HepG2 (cell line): ENCODE measurements around the gene ABHD18. TPM values are rescaled to one million over a fixed set of nuclear protein-coding genes. Genes with fewer than 3 reads are reported as not detected.

Experiments
- BCL3 ChIP-seq: sonication (generic); formaldehyde crosslinking; IDR thresholded peaks from 2 replicates; pipeline ENCODE4 v1.5.1; 2020; ENCODE audit warnings: mild to moderate bottlenecking, missing genetic modification reagents, moderate library complexity
- FOXK1 ChIP-seq: sonication (generic); formaldehyde crosslinking; IDR thresholded peaks from 2 replicates; pipeline ENCODE4 v1.4.0; 2020; ENCODE audit warnings: low read depth, missing genetic modification reagents, borderline replicate concordance
- GATAD1 ChIP-seq: IDR thresholded peaks from 2 replicates; pipeline ENCODE4 v1.6.1; 2016; ENCODE audit warnings: missing genetic modification reagents, missing compliant biosample characterization
- GRHL1 ChIP-seq: sonication (generic); formaldehyde crosslinking; conservative IDR thresholded peaks from 2 replicates; pipeline ENCODE4 v1.8.0; 2022; ENCODE audit warnings: missing genetic modification reagents
- HOXA3 ChIP-seq: sonication (generic); formaldehyde crosslinking; IDR thresholded peaks from 2 replicates; pipeline ENCODE4 v1.5.0; 2020; ENCODE audit warnings: missing genetic modification reagents
- IRF1 ChIP-seq: sonication (generic); formaldehyde crosslinking; IDR thresholded peaks from 2 replicates; pipeline ENCODE4 v1.4.0; 2020; ENCODE audit warnings: low read depth, mild to moderate bottlenecking, missing genetic modification reagents
- ISL2 ChIP-seq: sonication (generic); formaldehyde crosslinking; IDR thresholded peaks from 2 replicates; pipeline ENCODE4 v1.5.0; 2020; ENCODE audit warnings: missing genetic modification reagents
- MATR3 ChIP-seq: sonication (generic); formaldehyde crosslinking; IDR thresholded peaks from 2 replicates; pipeline ENCODE4 v1.4.0; 2020; ENCODE audit warnings: missing genetic modification reagents
- NR2F6 ChIP-seq, 2 experiments: IDR thresholded peaks; 2 replicates each; pipeline ENCODE4 v1.6.1; 2016; ENCODE audit warnings: antibody characterized with exemption in 1 of 2, mild to moderate bottlenecking in 1 of 2
- PRDM10 ChIP-seq: sonication (generic); formaldehyde crosslinking; IDR thresholded peaks from 2 replicates; pipeline ENCODE4 v1.4.0; 2020; ENCODE audit warnings: low read depth, missing genetic modification reagents
- SMAD1 ChIP-seq: sonication (generic); formaldehyde crosslinking; IDR thresholded peaks from 2 replicates; pipeline ENCODE4 v1.4.0; 2020; ENCODE audit warnings: missing genetic modification reagents, low read depth, mild to moderate bottlenecking, borderline replicate concordance
- ZNF205 ChIP-seq: IDR thresholded peaks from 2 replicates; pipeline ENCODE4 v1.6.1; 2018; ENCODE audit warnings: missing biosample characterization, missing genetic modification reagents
- ZNF354B ChIP-seq: sonication (generic); formaldehyde crosslinking; IDR thresholded peaks from 2 replicates; pipeline ENCODE4 v1.8.0; 2022; ENCODE audit warnings: mild to moderate bottlenecking, missing genetic modification reagents
- ZNF530 ChIP-seq: sonication (generic); formaldehyde crosslinking; IDR thresholded peaks from 2 replicates; pipeline ENCODE4 v1.5.0; 2020; ENCODE audit warnings: low read depth, mild to moderate bottlenecking, missing genetic modification reagents
- ZNF549 ChIP-seq: sonication (generic); formaldehyde crosslinking; IDR thresholded peaks from 2 replicates; pipeline ENCODE4 v1.5.0; 2020; ENCODE audit warnings: missing genetic modification reagents
- polyA plus RNA-seq, 8 experiments: library from polyadenylated mRNA; depleted of rRNA in 3 of 8; stranded (reverse) in 7 of 8; unstranded in 1 of 8; fragments of >200 nt; fragmentation: Illumina TruSeq in 4 of 8; extraction: Trizol in 4 of 8; gene quantifications; 2 replicates each; pipeline versions ENCODE4 v1.2.1 to v1.2.3, GENCODE V29; 2011 to 2016; ENCODE audit warnings: low read depth in 4 of 8, missing spikeins in 1 of 8, mixed read lengths in 1 of 8; ENCODE audit not compliant: insufficient read depth in 1 of 8
- total RNA-seq, 5 experiments: library from RNA; depleted of rRNA; stranded (reverse); fragments of >200 nt; fragmentation: Illumina TruSeq; extraction: Trizol; gene quantifications; 2 replicates each; pipeline ENCODE4 v1.2.3, GENCODE V29; 2016; ENCODE audit warnings: low read depth in 1 of 5
- TF ChIP-seq, protein P1 (sequence below): fragments of 450-650 bp; IDR thresholded peaks from 2 replicates; pipeline ENCODE4 v1.6.1; 2016
- TF ChIP-seq, protein P2 (sequence below): sonication (generic); formaldehyde crosslinking; IDR thresholded peaks from 2 replicates; pipeline ENCODE4 v1.4.0; 2020; ENCODE audit warnings: missing genetic modification reagents

The ABHD18 gene
- total and polyA plus RNA-seq, 2 of the 13 experiments (the other 11 are each of a cell fraction or from before 2014, with no cell fraction given) = 5.5 to 16.3 TPM

DNA sequence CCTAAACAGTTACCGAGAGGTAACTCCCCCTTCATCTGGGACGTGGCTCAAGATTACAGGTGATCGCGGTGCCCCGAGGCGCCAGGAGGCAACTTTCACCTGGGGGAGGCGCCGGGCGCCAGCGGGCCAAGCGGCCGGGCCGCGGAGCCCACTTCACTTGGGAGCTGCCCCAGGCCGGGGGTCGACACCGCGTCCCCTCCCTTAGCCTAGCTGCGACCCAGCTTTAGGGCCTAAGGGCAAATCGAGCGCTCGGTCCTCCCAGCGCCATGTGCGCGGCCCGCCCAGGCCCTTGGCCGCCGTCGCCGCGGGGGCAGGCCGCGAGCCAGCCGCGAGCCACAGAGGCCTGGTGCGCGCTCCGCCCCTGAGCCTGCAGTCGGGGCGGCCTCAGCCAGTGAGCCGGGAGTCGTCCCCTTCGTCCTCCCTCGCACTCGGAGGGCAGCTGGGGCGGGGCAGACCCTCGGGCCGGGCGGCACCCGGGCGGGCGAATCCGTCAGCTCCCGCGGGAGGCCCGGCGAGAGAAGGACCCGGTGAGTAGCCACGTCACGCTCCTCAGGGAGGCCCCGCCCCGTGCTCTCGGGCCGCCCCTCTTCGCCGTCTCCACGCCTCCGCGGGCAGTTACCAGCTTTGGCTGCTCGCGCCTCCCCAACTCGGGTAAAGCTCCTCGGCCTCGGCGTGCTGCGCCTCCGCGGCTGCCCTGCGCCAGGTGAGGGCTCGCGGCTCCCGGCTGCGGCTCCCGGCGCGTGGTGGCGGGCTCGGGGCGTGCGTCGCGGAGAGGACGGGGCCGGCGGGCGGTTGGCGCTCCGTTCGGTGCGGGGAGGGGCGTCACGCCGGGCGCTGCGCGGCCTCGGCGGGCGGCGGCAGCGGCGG, 95.7 kb downstream of the ABHD18 start, which contains the start of gene LARP1B (continued):
- TF ChIP-seq, protein P1, sequence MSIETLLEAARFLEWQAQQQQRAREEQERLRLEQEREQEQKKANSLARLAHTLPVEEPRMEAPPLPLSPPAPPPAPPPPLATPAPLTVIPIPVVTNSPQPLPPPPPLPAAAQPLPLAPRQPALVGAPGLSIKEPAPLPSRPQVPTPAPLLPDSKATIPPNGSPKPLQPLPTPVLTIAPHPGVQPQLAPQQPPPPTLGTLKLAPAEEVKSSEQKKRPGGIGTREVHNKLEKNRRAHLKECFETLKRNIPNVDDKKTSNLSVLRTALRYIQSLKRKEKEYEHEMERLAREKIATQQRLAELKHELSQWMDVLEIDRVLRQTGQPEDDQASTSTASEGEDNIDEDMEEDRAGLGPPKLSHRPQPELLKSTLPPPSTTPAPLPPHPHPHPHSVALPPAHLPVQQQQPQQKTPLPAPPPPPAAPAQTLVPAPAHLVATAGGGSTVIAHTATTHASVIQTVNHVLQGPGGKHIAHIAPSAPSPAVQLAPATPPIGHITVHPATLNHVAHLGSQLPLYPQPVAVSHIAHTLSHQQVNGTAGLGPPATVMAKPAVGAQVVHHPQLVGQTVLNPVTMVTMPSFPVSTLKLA = no peak
- TF ChIP-seq GATAD1 (CRISPR knock-in tag) (peak; percentile 42; the same call in 1 of the 2 replicates), ZNF205 (CRISPR knock-in tag) (no peak), ZNF530 (CRISPR knock-in tag) (no peak), PRDM10 (peak; percentile 60; the same call in 1 of the 2 replicates), ZNF354B (0 out of 2 replicates have a peak, but pooled peaks have one; percentile 60), NR2F6 (IDR thresholded peaks at IDR 0.05) (no peak), NR2F6 (CRISPR knock-in tag; IDR thresholded peaks at IDR 0.05) (peak; percentile 44; the same call in 1 of the 2 replicates), GRHL1 (CRISPR knock-in tag) (no peak), IRF1 (CRISPR knock-in tag) (no peak), BCL3 (CRISPR knock-in tag) (peak; percentile 81; the same call in 1 of the 2 replicates), ZNF549 (no peak), ISL2 (peak; percentile 11; the same call in 1 of the 2 replicates), HOXA3 (CRISPR knock-in tag) (peak; percentile 91), SMAD1 (no peak), MATR3 (CRISPR knock-in tag) (no peak), FOXK1 (CRISPR knock-in tag) (no peak)
- TF ChIP-seq, protein P2, sequence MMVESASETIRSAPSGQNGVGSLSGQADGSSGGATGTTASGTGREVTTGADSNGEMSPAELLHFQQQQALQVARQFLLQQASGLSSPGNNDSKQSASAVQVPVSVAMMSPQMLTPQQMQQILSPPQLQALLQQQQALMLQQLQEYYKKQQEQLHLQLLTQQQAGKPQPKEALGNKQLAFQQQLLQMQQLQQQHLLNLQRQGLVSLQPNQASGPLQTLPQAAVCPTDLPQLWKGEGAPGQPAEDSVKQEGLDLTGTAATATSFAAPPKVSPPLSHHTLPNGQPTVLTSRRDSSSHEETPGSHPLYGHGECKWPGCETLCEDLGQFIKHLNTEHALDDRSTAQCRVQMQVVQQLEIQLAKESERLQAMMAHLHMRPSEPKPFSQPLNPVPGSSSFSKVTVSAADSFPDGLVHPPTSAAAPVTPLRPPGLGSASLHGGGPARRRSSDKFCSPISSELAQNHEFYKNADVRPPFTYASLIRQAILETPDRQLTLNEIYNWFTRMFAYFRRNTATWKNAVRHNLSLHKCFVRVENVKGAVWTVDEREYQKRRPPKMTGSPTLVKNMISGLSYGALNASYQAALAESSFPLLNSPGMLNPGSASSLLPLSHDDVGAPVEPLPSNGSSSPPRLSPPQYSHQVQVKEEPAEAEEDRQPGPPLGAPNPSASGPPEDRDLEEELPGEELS (CRISPR knock-in tag) = peak; percentile 24
